Lung microvascular endothelial cell (primary cell): ENCODE measurements around the gene RTL10. TPM values are rescaled to one million over a fixed set of nuclear protein-coding genes. Genes with fewer than 3 reads are reported as not detected.
"Not testable (repeated sequence)": the region's sequence is repeated elsewhere in the genome, so short reads cannot be mapped to it uniquely, and the experiment has no call there.

ENCODE experiments used
- DNase-seq, 2 donors: peaks; one replicate each; pipeline versions ENCODE4 v3.0.0 to v3.0.0-alpha.2; 2010; ENCODE audit warnings: low read depth in 2 of 2
- total RNA-seq: library from RNA; depleted of rRNA; stranded (reverse); fragments of >200 nt; gene quantifications from 2 replicates; pipeline ENCODE4 v1.2.1, GENCODE V29; 2014

RTL10 gene
- total RNA-seq, 1 donor from 2014 or later, result 25.8 TPM

DNA sequence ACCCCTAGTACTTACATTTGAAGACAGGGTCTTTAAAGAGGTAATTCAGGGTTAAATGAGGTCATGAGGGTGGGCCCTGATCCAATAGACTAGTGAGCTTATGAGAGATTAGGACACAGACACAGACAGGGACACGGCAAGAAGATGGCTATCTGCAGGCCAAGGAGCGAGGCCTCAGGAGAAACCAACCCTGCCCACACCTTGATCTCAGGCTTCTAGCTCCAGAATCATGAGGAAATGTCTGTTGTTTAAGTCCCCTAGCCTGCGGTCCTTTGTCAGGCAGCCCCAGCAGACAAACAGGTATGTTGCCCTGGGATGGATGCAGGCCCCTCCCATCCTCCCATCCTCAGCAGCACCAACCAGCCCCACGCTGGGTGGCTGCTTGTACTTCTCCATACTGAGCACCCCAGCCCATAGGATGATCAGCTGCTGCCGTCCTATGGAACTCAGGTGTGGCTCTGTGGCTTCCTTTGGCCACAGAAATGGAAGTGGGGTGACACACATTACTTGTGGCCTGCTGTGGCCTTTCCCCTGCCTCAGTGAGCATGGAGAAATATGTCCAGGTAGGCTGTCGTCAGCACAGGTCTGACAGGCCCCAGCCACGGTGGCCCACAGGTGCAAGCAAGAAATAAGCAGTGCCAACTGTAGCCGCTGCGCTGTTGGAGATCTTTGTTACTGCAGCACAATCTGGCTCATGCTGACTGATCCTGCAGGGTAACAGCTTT is 7.9 kb downstream of the RTL10 start:
- no peak for DNase-seq

DNA sequence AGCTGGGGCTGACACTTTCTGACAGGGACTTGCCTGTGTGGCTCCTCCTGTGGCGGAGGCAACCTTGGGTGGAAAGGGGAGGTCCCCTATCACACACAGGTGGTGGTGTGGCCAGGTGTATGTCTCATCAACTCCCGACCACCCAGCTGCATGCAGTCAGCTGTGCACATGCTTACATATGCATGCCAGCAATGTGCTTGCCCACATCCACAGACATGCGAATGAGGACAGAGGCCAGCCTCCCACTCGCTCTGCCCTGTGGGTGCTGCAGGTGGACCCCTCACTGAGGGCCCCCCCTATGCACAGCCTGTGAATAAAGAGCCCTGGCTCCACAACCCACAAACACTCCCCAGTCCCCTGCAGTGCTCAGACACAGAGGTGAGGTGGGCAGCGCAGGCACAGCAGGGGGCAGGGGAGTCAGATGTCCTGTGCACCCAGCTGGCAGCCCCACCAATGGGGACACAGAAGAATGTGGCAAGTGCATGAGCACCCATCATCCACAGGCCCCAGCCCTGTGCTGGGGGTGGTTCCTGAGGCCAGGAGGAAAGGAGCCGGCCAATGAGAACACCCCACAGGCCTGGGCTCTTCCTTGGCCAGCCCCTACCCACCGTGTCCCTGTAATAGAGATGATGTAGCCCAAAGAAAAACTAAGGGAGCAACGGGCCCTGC is 9.5 kb downstream of the RTL10 start:
- no peak for DNase-seq

DNA sequence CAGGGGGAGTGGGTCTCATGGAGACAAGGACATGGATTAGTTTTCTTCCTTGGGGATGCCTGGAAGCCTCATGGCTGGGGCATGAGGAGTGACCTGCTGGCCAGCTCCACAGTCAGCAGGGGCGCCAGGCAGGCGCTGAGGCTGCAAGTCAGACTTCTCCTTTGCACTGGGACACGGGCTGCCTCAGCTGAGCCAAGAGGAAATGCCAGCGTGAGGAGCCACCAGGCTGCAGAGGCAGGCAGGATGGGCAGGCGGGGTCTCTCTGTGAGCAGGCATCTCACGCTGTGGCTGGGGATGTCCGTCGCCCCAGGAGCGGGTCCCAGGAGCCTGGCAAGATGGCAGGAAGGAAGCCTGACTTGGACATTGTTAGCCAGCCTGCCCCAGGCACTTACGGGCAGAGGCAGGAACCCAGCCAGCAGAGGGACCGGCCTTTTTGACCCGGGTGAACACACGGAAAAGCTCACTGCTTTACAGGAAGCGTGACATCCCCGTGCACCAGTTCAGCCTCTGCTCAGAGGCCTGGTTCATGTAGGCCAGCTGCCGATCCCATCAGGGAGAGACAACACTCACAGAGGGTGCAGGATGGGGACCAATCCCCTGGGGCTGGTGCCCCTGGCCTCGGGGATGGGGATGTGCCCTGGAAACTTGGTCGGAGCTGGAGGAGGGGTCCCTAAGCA is 10.2 kb downstream of the RTL10 start:
- peak; percentile 74 to 85 for DNase-seq

DNA sequence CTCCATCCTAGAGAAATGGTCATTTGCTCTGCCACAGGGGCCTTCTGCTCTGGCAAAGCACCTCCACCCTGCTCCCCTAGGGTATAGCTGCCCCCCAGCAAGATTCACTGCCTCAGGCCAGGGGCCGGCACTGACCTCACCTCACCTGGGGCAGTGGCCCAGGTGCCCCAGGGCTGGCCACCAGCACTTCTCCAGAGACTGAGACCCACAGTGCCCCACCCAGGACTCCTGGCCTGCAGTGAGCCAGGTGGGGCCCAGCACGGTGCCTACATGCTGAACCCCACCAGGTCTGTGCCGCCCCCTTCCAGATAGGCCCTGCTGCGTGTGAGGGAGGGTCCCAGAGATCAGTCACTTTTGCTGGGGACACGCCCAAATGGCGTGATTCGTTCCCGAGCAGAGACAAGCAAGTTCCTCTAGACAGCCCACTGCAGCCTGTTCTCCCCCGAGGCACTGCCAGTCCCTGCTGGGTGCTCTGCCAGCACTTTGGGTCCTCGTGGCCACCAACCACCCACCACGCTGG is 10.8 kb downstream of the RTL10 start:
- DNase-seq, result no peak

DNA sequence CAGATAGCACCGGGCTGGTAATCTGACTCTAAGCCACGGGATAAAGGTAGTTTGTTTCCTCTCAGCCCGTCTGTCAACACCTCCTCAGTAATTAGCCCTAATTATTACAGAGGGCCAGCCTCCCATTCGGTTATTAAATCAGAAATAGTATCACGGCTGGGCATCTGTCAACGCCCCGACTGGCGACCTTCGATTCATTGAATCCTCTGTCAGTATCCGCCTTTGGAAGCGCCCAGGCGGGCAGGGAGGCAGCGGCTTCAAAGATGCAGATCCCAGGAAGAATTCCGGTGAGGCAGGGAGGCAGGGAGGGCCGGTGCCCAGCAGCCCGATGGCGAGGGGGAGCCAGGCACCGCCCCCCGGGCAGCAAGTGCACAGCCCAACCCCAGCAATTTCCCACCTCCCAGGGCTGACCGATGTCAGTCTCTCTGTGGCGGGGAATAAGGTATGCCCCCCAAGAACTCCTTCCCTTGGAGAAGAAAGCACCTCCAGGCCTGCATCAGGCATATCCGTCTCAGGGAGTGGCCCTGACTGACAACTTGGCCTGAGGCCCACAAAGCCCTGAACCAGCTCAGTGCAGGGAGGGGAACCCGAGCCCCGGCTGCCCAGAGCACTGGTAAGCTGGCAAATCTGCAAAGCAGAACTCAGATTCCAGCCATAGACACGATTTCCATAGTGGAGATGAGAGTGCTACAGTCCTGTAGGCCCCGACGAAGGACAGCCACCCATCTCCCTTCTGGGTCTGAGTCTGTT is 11.4 kb downstream of the RTL10 start:
- no peak for DNase-seq

DNA sequence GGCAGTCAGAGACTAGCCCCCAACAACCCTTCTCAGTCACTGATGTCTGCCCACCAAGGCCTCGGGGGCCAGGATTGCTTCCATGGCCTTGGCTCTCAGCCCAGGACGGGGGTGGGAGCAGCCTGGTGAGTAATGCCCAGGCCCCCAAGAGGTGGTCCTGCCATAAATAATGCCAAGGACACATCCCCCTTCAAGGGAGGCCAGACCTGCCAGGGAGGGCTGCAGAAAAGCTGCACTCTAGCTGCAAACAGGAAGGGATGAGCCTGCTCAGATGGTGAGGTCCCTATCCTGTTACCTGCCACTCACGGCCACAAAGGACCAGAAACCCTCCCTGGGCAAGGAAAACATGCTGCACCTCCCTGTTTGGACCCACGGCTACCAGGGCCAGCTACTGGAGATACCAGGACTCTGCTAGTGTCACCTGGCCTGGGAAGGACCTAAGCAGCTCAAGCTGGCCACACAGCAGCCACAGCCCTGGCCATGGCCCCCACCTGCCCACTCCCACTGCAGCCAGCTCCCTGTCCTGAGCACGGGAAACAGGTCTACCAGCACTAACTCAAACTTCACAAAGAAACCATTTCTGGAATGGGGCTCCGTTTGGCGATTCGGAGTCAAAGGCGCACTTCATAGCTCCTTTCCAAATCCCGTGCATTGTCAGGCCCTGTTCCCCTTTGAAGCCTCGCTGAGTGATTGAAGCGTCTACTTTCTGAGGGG is 12.1 kb downstream of the RTL10 start:
- DNase-seq, result no peak

DNA sequence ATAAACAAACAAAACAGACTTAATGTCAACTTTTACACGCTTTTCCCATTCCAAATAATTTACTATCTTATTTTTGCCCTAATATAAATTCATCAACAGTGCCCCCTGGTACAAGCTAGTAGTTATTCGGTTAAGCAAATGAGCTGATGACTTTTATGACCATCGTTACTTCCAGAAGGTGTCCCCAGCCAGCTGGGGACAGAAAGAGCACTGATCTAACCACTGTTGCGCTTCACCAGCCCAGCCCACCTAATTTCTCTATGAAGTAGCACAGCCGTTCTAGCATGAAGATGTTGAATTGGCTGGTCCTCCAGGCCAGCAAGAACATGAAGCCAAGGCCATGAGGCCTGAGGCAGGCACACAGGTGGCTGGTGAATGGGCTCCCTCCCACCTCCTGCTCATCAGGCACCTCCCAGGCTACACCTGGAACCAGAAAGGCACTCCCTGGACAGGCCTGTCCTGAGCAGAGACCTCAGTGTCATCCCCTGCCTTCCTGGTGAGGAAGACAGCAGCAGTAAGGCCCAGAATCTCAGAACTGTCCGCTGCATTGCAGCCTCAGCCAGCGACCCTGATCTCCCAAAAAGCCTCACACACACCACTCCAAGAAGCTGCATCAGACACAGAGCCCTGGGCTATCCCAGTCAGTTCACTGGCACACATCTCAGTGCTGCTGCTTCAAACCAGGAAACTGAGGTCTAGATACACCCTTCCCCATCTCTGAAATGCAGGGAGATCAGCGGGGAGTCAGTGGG is 12.9 kb downstream of the RTL10 start:
- no peak for DNase-seq

DNA sequence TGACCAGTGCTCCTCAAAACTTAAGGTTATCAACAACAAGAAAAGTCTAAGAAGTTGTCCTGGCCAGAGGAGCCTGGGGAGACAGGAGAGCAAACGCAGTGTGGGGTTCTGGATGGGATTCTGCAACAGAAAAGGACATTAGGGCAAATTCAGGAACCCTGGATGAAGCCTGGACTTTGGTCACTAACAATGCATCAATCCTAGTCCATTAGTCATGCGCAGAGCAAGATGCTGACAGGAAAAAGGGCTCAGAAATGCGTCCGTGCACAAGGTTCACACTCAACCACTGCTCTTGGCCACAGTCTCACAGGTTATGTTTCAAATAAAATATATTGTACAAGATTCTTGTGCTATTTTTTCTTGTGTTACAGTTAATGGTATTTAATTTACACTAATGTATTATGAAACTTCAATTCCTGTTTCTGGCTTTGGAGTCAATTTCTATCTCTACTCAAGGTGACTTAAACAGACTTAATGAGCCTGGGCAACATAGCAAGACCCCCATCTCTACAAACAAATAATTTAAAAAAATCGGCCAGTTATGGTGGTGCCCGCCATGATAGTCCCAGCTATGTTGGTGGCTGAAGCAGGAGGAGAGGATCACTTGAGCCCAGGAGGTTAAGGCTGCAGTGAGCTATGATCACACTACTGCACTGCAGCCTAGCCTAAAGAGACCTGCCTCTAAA is 13.6 kb downstream of the RTL10 start:
- peak in 1 of 2 donors; percentile 33 for DNase-seq

DNA sequence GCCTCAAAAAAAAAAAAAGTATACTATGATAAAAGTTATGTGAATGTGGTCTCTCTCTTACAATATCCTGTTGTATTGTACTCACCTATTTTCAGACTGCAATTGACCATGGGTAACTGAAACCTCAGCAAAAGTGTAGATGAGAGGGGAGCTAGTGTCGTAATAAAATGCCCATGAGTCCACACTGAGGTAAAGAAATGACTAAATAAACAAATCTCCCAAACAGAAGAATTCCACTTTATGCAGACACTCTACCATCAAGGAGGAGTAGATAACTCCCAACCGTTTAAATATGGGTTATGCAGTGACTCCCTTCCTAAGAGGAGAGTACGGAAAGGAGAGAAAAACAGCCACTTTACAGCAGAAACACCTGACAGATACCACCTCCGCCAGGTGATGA is 14.6 kb downstream of the RTL10 start:
- no peak for DNase-seq

DNA sequence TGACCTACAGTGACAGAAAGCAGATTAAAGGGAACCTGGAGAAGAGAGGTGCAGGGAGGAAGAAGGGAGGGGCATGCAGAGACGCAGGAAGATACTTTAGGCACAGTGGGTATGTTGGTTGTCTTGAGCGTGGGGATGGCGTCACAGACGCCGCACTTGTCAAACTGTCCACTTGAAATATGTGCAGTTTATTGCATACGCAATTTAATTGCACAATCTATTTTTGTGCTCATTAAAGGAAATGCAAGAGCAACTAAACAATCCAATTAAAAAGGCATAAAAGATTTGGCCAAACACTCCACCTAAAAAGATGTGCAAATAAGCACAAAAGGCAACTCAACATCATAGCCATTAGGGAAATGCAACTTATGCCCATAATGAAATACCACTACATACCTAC is 16.8 kb downstream of the RTL10 start:
- no peak for DNase-seq

DNA sequence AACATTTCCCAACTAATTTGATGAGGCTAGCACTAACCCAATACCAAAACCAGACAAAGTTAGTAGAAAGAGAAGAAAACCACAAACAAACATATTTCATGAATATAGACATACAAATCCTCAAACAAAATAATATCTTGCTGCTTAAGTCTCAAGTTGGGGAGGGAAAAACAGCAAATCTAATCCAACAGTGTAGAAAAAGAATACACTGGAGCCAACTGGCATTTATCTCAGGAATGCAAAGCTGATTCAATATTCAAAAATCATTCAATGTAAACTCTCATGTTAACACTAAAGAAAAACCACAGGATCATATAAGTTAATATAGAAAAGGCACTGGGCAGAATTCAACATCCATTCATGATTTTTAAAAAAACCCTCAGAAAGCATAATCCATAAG is 18.2 kb downstream of the RTL10 start:
- no peak for DNase-seq

DNA sequence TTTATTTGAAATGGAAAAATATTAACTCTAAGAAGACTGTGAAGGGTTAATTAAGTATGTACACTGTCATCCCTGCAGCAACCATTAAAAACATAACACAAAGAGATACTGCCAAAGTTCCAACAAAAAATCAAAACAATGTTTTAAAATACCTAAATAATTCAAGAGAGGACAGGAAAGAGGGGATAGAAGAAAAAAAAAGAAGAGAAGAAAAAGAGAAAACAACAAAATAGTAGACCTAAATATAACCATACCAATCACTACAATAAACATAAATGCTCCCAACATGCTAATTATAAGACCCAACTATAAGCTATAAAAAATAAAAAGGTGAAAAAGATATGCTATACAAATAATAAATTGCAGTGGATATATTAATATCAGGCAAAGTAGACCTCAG is 20.1 kb downstream of the RTL10 start:
- no peak for DNase-seq

DNA sequence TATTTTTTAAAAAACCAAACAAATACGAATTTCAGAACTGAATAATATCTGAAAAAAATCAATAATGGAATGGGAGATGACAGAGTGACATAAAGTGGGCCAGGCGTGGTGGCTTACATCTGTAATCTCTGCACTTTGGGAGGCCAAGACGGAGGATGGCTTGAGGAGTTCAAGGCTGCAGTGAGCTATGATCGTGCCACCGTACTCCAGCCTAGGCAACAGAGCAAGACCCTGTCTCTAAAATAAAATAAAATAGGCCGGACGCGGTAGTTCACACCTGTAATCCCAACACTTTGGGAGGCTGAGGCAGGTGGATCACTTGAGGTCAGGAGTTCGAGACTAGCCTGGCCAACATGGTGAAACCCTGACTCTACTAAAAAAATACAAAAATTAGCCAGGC is 21.3 kb downstream of the RTL10 start:
- DNase-seq, result not testable (repeated sequence)

DNA sequence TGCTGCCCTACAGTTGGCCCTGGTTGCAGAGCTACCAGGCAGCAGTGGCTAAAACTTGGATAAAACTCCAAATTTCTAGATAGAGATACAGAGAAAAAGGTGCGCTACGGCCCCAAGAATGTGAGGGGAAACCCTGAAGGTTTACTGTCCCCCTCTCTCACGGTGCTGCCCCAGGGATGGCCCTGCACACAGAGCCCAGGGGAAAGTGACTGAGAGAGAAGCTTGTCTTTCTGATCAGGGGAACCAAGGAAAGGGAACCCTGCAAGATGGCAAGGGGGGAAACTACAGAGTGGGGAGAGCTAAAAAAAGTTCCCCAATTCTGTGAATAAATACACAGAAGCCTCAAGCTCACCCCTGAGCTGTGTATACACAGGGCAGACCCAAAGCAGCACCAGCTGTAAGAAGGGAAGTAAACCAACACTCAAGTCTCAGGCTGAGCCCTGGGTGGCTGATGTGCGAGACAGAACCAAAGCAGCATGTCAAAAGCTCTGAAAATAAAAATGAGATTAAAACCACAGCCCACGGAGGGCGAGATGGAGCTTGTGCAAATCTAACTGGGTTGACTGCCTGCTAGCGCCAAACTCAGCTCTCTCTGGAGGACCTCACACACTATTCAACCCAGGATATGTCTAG is 22.1 kb downstream of the RTL10 start:
- no peak for DNase-seq

DNA sequence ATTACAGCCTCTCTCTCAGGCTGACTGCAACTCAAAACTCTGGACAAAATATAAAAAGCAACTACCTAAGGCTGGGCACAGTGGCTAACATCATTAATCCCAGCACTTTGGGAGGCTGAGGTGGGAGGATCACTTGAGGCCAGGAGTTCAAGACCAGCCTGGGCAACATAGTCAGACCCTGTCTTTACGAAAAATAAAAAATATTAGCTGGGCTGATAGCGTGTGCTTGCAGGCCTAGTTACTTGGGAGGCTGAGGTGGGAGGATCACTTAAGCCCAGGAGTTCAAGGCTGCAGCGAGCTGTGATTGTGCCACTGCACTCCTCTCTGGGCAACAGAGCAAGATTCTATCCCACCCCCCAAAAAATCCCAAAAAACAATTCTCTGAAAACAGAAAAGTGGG is 22.7 kb downstream of the RTL10 start:
- DNase-seq, result not testable (repeated sequence)

DNA sequence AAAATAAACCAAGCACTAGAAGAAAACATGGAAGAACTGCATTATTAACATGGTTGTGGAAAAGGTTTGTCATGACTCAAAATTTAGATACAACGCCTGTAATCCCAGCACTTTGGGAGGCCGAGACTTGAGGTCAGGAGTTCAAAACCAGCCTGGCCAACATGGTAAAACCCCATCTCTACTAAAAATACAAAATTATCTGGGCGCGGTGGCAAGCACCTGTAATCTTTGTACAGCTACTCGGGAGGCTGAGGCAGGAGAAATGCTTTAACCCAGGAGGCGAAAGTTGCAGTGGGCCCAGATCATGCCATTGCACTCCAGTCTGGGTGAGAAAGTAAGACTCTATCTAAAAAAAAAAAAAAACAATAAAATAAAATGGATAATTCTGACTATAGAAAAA is 23.7 kb downstream of the RTL10 start:
- no peak for DNase-seq

DNA sequence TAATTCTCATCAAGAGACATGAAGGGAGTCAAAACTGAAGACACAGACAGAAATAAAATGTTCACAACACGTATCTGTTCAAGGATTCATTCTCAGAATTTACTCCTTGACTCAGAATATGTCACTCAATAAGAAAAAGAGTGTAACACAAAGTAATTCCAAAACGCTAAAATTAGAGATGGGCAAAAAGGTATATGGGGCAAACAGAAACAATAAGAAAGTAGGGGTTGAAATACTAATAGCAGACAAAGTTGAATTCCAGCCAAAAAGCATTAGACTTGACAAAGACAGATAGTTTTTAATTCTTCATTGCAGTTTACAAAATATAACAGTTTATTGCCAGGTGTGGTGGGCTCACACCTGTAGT is 26.7 kb downstream of the RTL10 start:
- no peak for DNase-seq

DNA sequence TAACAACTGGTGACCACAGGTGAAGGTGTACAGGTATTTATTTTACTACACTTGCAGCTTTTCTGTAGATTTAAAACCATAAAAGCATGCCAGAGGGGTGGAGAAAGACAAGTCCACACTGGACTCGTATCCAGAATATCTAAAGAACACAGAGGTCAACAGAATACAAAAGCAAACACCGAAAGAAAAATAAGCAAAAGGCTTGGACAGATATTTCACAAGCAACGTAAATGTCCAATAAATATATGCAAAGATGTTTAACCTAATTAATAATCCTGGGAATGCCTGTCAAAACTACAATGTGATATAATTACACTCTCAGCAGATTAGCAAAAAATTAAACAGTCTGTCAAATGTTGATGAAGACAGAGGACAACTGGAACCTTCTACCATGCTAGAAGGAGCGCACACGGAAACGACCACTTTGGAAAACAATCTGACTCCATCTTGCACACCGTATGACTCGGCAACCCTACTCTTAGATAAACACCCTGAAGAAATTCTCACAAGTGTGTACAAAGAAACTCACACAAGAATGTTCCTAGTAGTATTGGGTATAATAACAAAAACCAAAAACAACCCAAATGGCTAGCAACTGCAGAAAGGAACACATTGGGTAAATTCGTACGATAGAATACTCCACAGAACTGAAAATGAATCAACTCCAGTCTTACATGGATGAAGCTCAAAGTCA is 27.2 kb downstream of the RTL10 start:
- DNase-seq, result no peak

DNA sequence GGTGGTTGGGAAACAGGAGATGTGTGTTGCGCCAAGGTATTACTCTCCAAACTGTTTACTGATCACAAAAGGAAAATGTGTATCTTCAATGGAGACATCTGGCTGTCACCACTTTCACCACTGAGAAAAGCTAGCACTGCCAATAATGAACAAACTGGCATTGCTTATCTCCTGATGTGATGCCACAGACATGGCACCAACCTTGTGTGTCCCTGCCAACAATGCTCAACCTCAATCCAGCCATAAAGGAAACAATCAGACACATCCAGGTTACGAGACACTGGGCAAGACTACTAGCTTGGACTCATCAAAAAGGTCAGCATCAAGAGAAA is 28.1 kb downstream of the RTL10 start:
- no peak for DNase-seq
